SK-MEL-5 (cell line): ENCODE results near the gene C19orf33. TPM values are rescaled to one million over a fixed set of nuclear protein-coding genes. Genes with fewer than 3 reads are reported as not detected.
"Not testable (repeated sequence)": the region's sequence is repeated elsewhere in the genome, so short reads cannot be mapped to it uniquely, and the experiment has no call there.

Experiments used
- DNase-seq: peaks from one replicate; pipeline ENCODE4 v3.0.0-alpha.2; 2016; ENCODE audit warnings: low read depth, low spot score
- in situ Hi-C: cut with HindIII; loops from 2 replicates; pipeline ENCODE4 v1.10.0; 2016; ENCODE audit warnings: low sequenced_read_pairs, high pct_unique_total_duplicates, low pct_unique_long_range_greater_than_20kb
- total RNA-seq: library from RNA; depleted of rRNA; stranded (reverse); fragments of >200 nt; shearing (Covaris generic); gene quantifications from 2 replicates; pipeline ENCODE4 v1.2.3, GENCODE V29; 2014

Gene C19orf33
- total RNA-seq, 1 experiment from 2014 or later, result not detected

DNA sequence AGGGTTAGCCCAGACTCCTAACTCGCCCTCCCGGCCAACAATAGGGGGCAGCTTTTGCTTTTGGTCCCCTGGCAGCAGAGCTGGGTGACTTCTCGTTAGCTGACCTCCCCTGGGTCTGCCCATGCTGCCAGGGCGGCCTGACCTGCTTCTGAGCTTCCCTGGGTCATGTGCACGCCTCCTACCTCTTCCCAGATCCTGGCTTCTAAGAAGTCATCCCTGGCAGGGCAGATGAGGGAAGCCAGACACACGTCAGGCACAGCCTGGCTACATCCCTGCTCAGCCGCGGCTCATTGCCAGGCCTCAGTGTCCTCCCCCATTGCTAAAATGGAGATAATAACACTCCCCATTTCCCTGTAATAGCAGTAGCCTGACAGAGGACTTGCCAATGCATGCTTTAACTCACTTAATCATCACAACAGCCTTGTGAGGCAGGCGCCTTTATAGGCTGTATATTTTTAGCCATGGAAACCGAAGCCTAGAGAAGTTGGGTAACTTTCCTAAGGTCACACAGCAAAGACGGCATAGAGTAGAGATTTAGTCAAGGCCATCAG is 17.7 kb downstream of the C19orf33 start:
- in situ Hi-C loops, result no loop called here
- DNase-seq, result no peak

- in situ Hi-C loops, result no loop called here
- no peak for DNase-seq
These were observed 19.2 kb downstream of the C19orf33 start for GRCh38 chr19:38323291-38323690.

DNA sequence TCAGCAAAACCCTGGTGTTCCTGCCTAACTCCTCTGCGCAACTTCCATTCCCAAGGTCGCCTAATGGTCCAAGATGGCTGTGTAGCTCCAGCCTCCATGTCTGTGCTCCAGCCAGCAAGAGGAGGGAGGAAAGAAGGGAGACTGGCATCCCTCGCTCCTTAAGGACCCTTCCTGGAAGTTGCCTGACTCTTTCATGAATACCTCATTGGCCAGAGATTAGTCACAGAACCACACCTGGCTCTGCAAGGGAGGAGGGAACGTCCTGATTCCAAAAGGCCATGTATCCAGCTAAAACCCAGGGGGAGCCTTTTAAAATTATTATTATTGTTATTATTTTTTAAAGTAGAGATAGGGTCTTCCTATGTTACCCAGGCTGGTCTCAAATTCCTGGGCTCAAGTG is 20.4 kb downstream of the C19orf33 start:
- in situ Hi-C loops, result no loop called here
- DNase-seq, result no peak

DNA sequence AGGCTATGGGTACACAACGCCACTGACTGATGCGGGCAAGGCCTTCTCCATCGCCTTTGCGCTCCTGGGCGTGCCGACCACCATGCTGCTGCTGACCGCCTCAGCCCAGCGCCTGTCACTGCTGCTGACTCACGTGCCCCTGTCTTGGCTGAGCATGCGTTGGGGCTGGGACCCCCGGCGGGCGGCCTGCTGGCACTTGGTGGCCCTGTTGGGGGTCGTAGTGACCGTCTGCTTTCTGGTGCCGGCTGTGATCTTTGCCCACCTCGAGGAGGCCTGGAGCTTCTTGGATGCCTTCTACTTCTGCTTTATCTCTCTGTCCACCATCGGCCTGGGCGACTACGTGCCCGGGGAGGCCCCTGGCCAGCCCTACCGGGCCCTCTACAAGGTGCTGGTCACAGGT is 22.5 kb downstream of the C19orf33 start:
- no peak for DNase-seq
- in situ Hi-C loops, result no loop called here

- in situ Hi-C loops, result no loop called here
- no peak for DNase-seq
These were observed 25.6 kb downstream of the C19orf33 start for GRCh38 chr19:38329651-38330050.

- in situ Hi-C loops, result no loop called here
- DNase-seq, result no peak
These were observed 27.7 kb downstream of the C19orf33 start for GRCh38 chr19:38331728-38332127.

GRCh38 chr19:38333245-38333644 is 29.2 kb downstream of the C19orf33 start:
- in situ Hi-C loops, result no loop called here

GRCh38 chr19:38335949-38336637 is 32.0 kb downstream of the C19orf33 start:
- DNase-seq, result peak; percentile 94
- in situ Hi-C loops, result no loop called here

More at GRCh38 chr19:38333245-38333644, 29.2 kb downstream of the C19orf33 start:
- no peak for DNase-seq

GRCh38 chr19:38336638-38337359 is 32.7 kb downstream of the C19orf33 start:
- peak; percentile 94 for DNase-seq
- in situ Hi-C loops, result no loop called here

GRCh38 chr19:38337360-38337653 is 33.3 kb downstream of the C19orf33 start:
- DNase-seq, result no peak
- in situ Hi-C loops, result no loop called here

- DNase-seq, in situ Hi-C loops: not testable (repeated sequence)
These were observed 35.0 kb downstream of the C19orf33 start for GRCh38 chr19:38339011-38339410.

- DNase-seq, result no peak
- in situ Hi-C loops, result no loop called here
These were observed 36.9 kb downstream of the C19orf33 start for GRCh38 chr19:38340927-38341326.

- DNase-seq, result no peak
- in situ Hi-C loops, result no loop called here
These were observed 42.8 kb downstream of the C19orf33 start for GRCh38 chr19:38346837-38347236.

- no peak for DNase-seq
- in situ Hi-C loops, result no loop called here
These were observed 46.8 kb downstream of the C19orf33 start for GRCh38 chr19:38350883-38351282.

DNA sequence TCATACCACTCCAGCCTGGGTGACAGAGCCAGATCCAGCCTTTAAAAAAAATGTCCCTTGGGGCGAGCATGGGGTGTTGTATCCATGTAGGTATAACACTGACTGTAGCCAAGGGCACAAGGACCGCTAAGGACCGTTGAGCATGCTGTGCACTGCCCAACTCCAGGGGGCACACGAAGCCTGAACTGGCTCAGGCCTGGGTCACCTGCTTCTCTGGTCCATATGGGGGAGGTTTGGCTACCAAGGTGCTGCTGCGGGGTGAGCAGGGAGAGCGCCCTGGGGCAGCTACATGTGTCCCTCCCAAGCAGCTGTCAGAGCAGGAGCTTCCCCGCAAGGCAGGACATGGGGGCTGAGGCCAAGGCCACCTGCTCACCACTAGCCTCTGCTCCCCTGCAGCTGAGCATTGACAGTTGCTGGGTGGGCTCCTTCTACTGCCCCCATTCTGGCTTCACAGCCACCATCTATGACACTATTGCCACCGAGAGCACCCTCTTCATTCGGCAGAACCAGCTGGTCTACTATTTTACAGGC is 47.9 kb downstream of the C19orf33 start:
- no peak for DNase-seq
- in situ Hi-C loops, result no loop called here

- no peak for DNase-seq
- in situ Hi-C loops, result no loop called here
These were observed 48.6 kb downstream of the C19orf33 start for GRCh38 chr19:38352611-38353010.
